NCI-H446 treated with DMSO at 0.1 percent for 48 hours (cell line): ENCODE results near the gene TTC8.
"Not testable (repeated sequence)": the region's sequence is repeated elsewhere in the genome, so short reads cannot be mapped to it uniquely, and the experiment has no call there.

ENCODE experiments used
- DNase-seq: peaks from one replicate; lab custom pipeline; 2025; lab: John Stamatoyannopoulos, UW

TTC8 gene

DNA sequence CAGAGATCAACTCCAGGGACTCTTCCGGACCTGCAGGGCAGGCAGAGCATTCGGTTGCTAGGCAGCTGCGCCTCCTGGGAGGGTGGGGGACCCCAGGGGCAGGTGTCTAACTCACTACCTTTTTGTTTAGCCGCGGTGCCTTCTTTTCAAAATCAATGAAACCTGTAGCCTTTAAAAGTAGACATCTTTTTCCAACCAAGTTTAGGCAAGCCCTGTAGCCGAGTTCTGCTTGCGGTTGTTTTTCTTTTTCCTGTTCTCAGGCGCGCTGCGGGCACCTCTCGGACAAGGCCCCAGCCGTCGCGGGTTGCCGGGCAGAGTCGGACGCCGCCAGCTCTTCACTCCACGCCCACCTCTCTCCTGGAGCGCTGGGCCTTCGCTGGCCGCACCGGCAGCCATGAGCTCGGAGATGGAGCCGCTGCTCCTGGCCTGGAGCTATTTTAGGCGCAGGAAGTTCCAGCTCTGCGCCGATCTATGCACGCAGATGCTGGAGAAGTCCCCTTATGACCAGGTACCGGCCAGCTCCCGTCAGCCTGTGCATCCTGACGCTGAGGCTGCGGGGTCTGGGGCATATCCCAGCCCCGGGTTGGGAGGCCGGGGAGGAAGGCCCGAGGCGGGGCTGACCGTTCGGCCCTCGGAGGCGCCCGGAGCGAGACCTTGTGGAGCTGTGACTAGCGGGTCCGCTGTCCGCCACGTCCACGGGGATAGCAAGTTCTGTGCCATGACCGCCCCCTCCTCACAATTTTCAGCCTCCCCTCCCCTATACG lies at the start of gene TTC8:
Gene TTC8, plus strand, starts transcription at position 338 of the 764 bp plus-strand sequence. Its CDS starts 57 bp downstream, at position 395.
- DNase-seq: peak; percentile 83

GRCh38 chr14:88775532-88775931 lies 48.9 kb upstream of the TTC8 start:
- no peak for DNase-seq

GRCh38 chr14:88785911-88786310 lies 38.5 kb upstream of the TTC8 start:
- no peak for DNase-seq

DNA sequence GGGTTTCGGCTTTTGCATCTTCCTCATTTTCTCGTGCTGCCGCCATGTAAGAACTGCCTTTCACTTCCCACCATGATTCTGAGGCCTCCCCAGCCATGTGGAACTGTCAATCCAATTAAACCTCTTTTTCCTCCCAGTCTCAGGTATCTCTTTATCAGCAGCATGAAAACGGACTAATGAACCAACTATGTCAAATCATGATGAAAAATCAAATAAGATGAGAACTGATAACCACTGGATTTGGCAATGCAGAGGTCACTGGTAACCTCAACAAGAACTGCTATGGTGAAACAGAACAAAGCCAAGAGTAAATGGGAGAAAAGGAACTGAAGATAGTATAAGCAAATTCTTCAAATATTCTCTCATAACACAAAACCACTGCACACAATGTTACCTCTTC lies 37.7 kb upstream of the TTC8 start:
- no peak for DNase-seq

DNA sequence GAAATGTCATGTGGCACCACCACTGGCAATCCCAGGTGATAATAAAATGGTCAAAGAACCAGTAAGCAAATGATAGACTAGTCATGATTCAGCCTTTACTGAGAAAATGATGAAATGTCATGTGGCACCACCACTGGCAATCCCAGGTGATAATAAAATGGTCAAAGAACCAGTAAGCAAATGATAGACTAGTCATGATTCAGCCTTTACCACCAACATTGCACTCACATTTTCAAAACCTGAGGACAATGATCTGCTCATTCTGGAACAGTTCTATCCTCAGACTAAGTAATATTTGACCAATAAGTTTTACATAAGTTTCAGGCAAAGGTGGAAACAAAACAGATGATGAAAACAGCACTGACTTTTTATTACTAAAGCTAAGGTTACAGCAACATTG lies 34.9 kb upstream of the TTC8 start:
- not testable (repeated sequence) for DNase-seq

DNA sequence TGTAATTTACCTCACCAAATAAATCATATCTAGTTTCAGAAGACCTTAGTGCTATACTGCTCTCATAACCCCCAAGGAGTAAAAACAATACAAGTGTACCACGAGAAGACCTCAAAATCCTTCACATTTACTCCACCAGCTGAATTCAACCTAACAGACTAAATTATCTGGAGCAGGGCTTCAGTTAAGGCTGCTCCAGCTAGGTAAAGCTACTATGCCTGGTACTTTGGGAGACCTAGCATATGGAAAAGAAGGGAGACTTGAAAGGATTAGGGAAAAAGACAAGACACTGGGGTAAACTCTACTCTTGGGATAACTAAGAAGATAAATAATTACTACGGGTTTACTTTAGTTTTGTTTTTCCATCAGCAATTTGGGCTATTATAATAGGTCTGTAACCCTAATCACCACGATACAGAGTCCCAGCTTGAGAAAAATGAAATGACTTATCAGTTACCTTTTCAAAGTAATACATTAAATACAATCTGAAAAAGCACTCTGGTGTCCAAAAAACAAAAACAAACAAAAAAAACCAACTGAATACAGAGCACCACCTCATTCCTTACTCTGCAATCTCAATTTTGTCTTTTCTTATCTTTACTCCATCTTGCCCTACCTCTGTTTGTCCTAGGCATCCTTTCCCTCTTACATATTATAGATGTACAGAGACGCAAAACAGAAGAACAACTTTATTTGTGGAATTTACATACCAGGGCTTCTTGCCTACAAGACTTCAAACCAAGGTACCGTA lies 33.8 kb upstream of the TTC8 start:
- DNase-seq: no peak

DNA sequence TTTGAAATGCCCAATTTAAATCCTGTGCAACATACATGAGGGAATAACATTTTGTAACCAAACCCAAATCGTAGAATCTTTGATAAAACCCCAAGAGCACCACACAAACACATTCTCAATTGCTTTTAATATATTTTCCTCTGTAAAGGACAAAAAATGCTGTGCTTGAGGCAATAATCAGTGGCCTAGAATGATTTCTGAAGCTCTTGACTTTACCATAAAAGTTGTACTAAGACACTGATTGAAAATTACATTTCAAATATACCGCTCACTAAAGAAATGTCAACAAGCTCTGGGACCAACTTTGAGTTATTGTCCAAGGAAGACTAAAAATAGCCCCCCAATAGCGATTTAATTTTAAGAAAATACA lies 33.2 kb upstream of the TTC8 start:
- DNase-seq: no peak

DNA sequence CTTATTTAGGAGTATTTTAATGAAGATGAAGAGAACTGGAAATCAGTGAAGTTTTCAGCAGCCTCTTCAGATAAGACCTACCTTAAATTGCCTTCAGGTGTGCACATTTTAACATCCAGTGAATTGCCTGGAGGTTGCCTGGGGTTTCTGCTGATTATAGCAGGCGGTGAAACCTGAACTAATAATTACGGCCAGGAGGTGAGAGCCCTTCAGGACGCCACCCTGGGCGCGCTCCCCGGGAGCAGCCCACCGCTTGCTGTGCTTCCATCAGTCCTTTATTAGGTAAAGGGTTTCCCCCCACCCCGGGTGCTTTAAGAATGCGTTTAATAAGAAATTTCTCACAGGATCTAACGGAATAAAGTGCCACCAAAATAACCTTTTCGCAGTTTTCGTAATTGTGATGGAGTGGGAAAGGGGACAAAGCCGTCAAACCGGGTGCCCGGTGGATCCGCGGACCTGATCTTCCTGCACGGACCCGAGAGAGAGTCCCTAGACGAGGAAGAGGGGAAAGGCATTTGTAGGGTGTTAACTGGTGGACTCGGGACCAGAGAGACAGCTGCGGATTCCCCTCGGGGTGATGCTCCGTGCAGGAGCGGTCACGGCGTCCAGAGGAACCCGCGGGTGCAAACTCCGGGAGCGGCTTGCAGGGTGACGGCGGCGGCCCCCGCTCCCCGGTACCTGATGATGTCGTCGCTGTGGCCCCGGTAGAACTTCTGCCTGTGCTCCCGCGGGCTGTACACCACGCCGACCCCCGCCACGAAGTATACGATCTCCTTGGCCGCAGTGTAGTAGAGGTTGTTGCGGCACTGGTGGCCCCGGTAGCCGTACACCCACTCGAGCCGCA lies 32.6 kb upstream of the TTC8 start:
- no peak for DNase-seq

DNA sequence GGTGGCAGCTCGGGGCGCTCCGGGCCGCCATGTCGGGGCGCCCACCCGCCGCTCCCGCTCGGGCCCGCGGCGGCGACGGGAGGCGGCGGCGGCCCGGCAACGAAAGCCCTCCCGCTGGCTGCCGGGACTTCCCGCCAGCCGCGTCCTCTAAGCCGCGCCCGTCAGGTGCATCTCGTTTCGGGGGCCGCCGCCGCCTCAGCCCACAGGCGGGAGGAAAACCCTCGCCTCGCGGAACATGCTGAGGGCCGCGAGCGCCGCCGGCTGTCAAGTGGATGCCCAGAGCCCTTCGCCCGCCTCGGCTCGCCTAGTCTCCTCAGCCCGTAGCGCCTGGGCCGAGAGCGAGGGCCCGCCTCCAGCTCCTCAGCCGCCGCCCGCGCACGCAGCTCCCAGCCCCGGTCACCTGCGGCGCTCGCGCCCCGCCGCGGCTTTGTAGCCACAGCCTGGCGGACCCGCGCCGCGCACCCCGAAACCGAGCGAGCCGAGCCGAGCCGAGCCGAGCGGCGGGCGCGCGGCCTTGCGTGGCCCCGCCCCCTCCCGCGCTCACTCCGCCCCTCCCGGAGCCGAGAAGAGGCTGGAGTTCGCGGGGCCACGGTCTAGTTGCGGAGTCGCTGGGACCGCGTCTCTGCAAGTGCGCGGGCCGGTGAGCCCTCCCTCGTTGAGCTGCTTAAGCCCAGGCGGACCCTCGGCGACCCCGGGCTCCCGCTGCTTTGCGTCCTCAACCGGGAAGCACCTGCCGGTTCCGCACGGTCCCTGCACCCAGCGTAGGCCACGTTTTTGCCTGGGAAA lies 31.8 kb upstream of the TTC8 start, which contains the start of gene EML5:
Gene EML5, minus strand, starts transcription at position 481 of the 786 bp plus-strand sequence. Its CDS starts 450 bp downstream, at position 31.
- peak; percentile 65 for DNase-seq

- DNase-seq: no peak
These were observed 31.2 kb upstream of the TTC8 start for GRCh38 chr14:88793259-88793625.

DNA sequence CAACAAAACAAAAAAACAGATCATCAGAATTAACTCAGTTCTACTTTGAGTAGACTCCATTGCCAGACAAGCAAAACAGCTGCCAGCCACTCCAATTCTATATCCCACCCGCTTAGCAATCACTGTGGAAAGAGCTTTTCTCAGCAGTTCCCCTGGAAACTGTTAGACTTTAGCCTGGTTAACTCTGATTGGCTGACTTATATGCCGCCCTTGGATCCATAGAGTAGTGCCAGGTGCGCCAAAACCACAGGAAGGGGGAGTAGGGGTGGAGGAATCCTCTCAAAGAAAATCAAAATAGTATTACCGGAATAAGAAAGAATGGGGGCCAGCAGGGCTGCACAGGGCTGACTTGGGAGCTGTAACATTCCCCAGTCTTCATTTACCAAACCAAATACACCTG lies 26.3 kb upstream of the TTC8 start:
- DNase-seq: peak; percentile 7

DNA sequence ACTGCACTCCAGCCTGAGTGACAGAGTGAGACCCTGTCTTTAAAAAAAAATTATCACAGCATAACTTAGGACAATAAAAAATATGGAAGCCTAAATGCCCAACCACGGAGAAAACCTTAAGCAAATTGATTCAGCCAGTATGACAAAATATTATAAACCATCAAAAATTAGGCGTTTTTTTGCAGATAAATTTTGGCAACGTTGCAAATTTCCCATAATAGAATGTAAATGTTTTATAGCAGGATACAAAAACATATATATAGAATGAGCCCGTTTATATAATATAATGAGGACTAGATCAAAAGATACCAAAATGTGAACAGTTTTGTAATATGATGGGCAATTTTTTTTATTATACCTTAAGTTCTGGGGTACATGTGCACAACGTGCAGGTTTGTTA lies 24.9 kb upstream of the TTC8 start:
- no peak for DNase-seq

GRCh38 chr14:88802596-88802995 lies 21.9 kb upstream of the TTC8 start:
- no peak for DNase-seq

- no peak for DNase-seq
These were observed 20.4 kb upstream of the TTC8 start for GRCh38 chr14:88804035-88804434.

DNA sequence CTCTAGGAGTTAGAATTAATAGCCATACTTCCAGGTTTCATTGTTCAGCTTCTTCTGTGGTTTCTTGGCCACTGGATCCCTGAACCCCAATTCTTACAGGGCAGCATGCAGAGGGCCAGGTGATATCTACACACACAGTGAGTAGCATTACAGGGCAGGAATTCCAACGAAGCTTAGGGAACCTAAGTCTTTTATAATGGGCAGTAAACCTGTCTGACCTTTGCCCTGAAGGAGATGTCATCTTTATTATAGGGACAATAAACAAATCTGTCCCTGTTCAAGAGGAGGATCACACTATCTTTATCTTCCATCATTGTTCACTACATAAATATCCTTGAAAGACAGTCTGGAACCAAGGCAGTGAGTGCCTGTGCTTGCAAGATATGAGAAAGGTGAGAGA lies 20.0 kb upstream of the TTC8 start:
- DNase-seq: no peak

- DNase-seq: no peak
These were observed 16.1 kb upstream of the TTC8 start for GRCh38 chr14:88808359-88808758.

DNA sequence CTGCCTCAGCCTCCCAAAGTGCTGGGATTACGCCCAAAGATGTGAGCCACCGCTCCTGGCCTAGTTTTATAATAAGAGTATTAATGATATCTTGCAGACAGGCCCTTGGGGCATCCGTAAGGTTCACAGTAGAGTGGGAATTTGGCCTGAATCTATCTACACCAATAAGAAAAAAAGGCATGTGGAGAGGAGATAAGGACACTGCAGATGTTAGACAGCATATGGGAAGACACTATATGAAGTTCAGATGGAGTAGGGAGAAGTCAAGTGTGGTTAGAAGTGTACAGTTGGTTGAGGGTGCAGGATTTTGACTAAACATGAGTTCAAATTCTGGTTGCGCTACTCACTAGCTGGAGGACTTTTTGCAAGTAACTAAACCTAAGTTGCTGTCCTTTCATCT lies 8.5 kb upstream of the TTC8 start:
- DNase-seq: no peak

DNA sequence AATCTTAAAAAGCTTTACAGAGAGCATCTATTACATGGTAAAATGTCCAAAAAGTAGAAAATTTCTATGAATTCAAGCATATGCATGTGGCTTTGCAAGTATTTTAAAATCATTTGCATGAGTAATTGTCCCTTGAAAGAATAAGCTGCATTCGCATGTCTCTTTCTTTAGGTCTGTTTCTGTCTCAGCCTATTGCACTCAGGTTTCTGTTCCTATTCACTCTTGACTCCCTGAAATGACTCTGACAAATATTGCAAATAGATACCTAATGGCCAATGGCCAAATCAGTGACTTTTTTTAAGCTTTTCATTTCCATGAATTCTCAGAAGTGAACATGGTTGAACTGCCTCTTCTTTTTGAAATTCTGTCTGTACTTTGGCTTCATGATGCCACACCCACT lies 6.4 kb upstream of the TTC8 start:
- no peak for DNase-seq

DNA sequence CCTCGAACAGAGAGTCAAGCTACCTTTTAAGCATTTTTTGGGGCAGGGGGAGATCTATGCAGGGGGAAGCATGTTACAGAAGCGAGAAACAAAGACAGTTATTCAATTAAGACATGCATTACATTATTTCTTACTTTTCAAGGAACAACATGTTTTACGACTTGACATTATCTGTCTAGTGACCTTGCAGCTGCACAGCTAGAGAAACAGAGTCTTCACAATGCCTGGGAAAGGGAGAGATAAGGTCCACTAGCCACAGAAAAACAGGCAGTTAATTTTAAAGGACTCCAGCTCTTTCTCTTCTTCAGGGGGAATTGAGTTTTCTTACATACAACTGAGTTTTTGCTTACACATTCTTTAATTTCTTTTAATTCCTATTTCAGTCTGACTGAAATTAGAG lies 4.8 kb upstream of the TTC8 start:
- DNase-seq: not testable (repeated sequence)

- DNase-seq: no peak
These were observed 3.1 kb upstream of the TTC8 start for GRCh38 chr14:88821378-88821777.

DNA sequence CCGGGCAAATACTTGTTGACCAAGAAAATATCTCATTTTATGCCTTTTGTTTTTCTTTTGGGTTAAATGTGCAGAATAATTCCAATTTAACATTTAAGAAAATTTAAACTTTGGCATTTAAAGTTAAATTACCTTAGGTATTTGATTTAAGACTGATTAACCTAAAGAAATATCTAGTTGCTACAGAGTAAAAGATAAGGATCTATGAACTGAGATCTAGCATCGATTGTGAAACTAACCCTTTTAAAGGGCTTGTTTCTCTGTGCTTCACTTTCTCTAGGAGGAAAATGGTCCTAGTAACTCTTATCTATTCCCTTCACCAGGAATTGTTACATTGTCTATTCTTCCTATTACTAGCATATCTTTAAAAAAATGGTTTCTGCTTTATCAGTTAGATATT lies 2.6 kb upstream of the TTC8 start:
- no peak for DNase-seq

- no peak for DNase-seq
These were observed 510 bp upstream of the TTC8 start for GRCh38 chr14:88823968-88824313.
